Liver (tissue), 3 donors: ENCODE measurements around the gene ST14.

Experiments used
- CTCF ChIP-seq: fragments of 150-350 bp; IDR thresholded peaks from 2 replicates; pipeline ENCODE4 v1.5.1; 2017; ENCODE audit warnings: improper control_type of control experiment, low read depth, low read length; ENCODE audit not compliant: missing input control
- EGR1 ChIP-seq, 2 donors: IDR thresholded peaks; 2 replicates each; pipeline ENCODE4 v1.6.1; 2016 to 2018; ENCODE audit warnings: antibody characterized with exemption in 2 of 2, low read depth in 2 of 2
- FOXA1 ChIP-seq: IDR thresholded peaks from 2 replicates; pipeline ENCODE4 v1.6.1; 2016; ENCODE audit warnings: antibody characterized with exemption
- MAX ChIP-seq: IDR thresholded peaks from 2 replicates; pipeline ENCODE4 v1.6.1; 2016; ENCODE audit warnings: antibody characterized with exemption
- RAD21 ChIP-seq, 2 donors: IDR thresholded peaks; 2 replicates each; pipeline ENCODE4 v1.6.1; 2016; ENCODE audit warnings: antibody characterized with exemption in 2 of 2, mild to moderate bottlenecking in 2 of 2
- donor health status: healthy.
- donor health status: healthy.

GRCh38 chr11:130215531-130216220 is 56.1 kb downstream of the ST14 start:
- no peak for TF ChIP-seq MAX
- no peak for TF ChIP-seq CTCF
- no peak for TF ChIP-seq FOXA1
- no peak for TF ChIP-seq RAD21 (IDR thresholded peaks at IDR 0.05)
- no peak for TF ChIP-seq EGR1 (IDR thresholded peaks at IDR 0.05; ENCODE audit: low read depth in 2 of 2)
